ENCODE data around the gene GNAS-AS1. TPM values are rescaled to one million over a fixed set of nuclear protein-coding genes. Genes with fewer than 3 reads are reported as not detected.

The GNAS-AS1 gene
- total RNA-seq, 1 donor from 2014 or later = 1.4 TPM

- no peaks in the 10 kb centered on the region for H3K27me3 Mint-ChIP-seq
- H3K4me1 Mint-ChIP-seq = peaks cover 21% of the 10 kb centered on the region
- intact Hi-C loops (cut with micrococcal nuclease) = no loop called here
- ATAC-seq (ENCODE audit: low read depth) = no peak
- H3K4me3 Mint-ChIP-seq = peak overlapping the region; percentile 84
- ChIA-PET CTCF (no interaction called here), POLR2A (interaction anchor here (0.6 to 4.2 kb wide), 3 partner anchors 55 to 235 kb away, joined by 4 to 75 read pairs (median 28); partner anchors contain the start of gene ATP5F1E)
- TF ChIP-seq, protein P1, sequence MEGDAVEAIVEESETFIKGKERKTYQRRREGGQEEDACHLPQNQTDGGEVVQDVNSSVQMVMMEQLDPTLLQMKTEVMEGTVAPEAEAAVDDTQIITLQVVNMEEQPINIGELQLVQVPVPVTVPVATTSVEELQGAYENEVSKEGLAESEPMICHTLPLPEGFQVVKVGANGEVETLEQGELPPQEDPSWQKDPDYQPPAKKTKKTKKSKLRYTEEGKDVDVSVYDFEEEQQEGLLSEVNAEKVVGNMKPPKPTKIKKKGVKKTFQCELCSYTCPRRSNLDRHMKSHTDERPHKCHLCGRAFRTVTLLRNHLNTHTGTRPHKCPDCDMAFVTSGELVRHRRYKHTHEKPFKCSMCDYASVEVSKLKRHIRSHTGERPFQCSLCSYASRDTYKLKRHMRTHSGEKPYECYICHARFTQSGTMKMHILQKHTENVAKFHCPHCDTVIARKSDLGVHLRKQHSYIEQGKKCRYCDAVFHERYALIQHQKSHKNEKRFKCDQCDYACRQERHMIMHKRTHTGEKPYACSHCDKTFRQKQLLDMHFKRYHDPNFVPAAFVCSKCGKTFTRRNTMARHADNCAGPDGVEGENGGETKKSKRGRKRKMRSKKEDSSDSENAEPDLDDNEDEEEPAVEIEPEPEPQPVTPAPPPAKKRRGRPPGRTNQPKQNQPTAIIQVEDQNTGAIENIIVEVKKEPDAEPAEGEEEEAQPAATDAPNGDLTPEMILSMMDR (IDR thresholded peaks at IDR 0.05) = no peak
- H3K36me3 Mint-ChIP-seq (ENCODE audit: low read depth) = peaks cover 8% of the 10 kb centered on the region
- DNase-seq = no peak
- no peaks in the 10 kb centered on the region for H3K9me3 Mint-ChIP-seq
- H3K27ac Mint-ChIP-seq = peak overlapping the region; percentile 59
Observed at GRCh38 chr20:58888103-58888502, 37.4 kb upstream of the GNAS-AS1 start.

DNA sequence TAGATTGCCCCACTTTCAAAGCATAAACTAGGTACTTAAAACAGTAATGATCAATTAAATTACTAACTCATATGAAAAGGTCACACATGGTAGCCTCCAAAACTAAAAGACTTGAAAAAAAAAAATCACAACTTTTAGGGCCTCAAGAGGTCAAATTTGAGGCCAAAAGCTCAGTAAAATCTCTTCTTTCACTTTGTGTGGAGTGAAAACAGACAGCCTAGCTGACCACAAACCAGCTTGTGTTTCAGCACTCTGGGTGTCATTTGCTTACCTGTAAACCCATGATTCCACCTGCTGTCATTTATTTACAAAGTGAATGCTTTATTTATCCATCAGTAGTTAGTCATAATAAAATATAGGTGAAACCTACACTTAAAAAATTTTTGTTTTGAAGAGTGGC lies 35.8 kb upstream of the GNAS-AS1 start:
- peak overlapping the region; percentile 18 for H3K27ac Mint-ChIP-seq
- H3K4me1 Mint-ChIP-seq = peaks cover 16% of the 10 kb centered on the region
- intact Hi-C loops (cut with micrococcal nuclease) = no loop called here
- ATAC-seq (ENCODE audit: low read depth) (no peak), DNase-seq (no peak)
- H3K4me3 Mint-ChIP-seq = no peak overlapping the region
- H3K36me3 Mint-ChIP-seq (ENCODE audit: low read depth) = peaks cover 2% of the 10 kb centered on the region
- TF ChIP-seq, protein P1 (IDR thresholded peaks at IDR 0.05) = no peak
- POLR2A ChIA-PET = interaction anchor here (0.9 kb wide), 2 partner anchors 95 to 146 kb away, joined by 4 to 11 read pairs; partner anchors contain the start of gene ATP5F1E
- H3K27me3 Mint-ChIP-seq = no peaks in the 10 kb centered on the region
- no peaks in the 10 kb centered on the region for H3K9me3 Mint-ChIP-seq
- CTCF ChIA-PET = no interaction called here

DNA sequence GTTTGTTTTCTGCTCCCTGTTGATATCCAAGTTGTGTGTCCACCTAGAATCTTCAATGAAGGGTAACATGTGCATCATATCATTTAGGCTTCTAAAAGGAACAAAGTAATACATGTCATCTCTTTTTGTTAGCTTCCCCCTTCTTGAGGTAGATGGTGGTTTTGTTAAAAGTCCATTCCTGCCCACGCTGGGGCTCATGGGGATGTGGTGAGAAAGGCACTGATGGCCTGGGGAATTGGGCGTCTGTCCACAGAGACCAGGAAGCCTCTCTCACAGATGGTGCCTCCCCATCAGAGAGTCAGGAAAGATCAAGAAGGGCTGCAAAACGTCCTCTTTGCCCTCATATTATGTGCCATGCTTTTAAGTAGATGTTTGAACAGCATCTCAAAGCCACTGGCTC lies 34.3 kb upstream of the GNAS-AS1 start:
- Mint-ChIP-seq H3K27ac (no peak overlapping the region), H3K36me3 (ENCODE audit: low read depth) (no peaks in the 10 kb centered on the region), H3K4me3 (no peak overlapping the region), H3K9me3 (no peaks in the 10 kb centered on the region), H3K27me3 (no peaks in the 10 kb centered on the region), H3K4me1 (peaks cover 16% of the 10 kb centered on the region)
- intact Hi-C loops (cut with micrococcal nuclease) = no loop called here
- TF ChIP-seq, protein P1 (IDR thresholded peaks at IDR 0.05) = no peak
- ChIA-PET CTCF (no interaction called here), POLR2A (no interaction called here)
- no peak for DNase-seq
- no peak for ATAC-seq (ENCODE audit: low read depth)

DNA sequence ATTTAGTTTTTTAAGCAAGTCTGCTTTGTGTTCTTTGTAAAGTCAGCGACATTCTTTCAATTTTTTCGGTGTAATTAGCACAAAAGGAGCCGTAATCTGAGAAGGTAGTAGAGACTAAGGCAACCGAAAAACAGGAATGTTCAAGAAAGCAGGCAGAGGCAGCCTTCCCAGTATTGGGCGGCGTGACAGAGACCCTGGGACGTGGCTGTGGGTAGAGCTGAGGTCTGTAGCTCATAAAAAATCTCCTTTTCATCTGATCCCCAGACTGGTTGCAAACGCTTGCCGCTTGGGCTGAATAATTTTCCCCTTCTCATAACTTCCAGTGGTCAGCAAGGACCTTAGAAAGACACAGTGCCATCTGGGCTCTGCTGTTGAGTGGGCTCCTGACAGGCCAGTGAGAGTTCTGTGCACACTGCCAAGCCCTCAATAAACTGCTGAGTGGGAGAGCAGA lies 32.6 kb upstream of the GNAS-AS1 start:
- intact Hi-C loops (cut with micrococcal nuclease) = no loop called here
- Mint-ChIP-seq H3K27me3 (no peaks in the 10 kb centered on the region), H3K36me3 (ENCODE audit: low read depth) (no peaks in the 10 kb centered on the region), H3K4me1 (peaks cover 16% of the 10 kb centered on the region), H3K4me3 (no peak overlapping the region), H3K27ac (no peak overlapping the region), H3K9me3 (no peaks in the 10 kb centered on the region)
- ATAC-seq (ENCODE audit: low read depth) (no peak), DNase-seq (no peak)
- ChIA-PET POLR2A (interaction anchor here (0.6 kb wide), 1 partner anchor 15 kb away, joined by 3 read pairs; no protein-coding TSS in a partner anchor), CTCF (interaction anchor here (1.2 kb wide), 1 partner anchor 11 kb away, joined by 3 read pairs; no protein-coding TSS in a partner anchor)
- TF ChIP-seq, protein P1 (IDR thresholded peaks at IDR 0.05) = no peak

GRCh38 chr20:58882704-58883089 lies 32.0 kb upstream of the GNAS-AS1 start:
- Mint-ChIP-seq H3K27ac (no peak overlapping the region), H3K27me3 (no peaks in the 10 kb centered on the region), H3K4me1 (peaks cover 11% of the 10 kb centered on the region), H3K9me3 (no peaks in the 10 kb centered on the region), H3K36me3 (ENCODE audit: low read depth) (no peaks in the 10 kb centered on the region), H3K4me3 (no peak overlapping the region)
- intact Hi-C loops (cut with micrococcal nuclease) = no loop called here
- ChIA-PET POLR2A (interaction anchor here (1.3 kb wide), 1 partner anchor 150 kb away, joined by 3 read pairs; the partner anchor contains the start of gene ATP5F1E), CTCF (no interaction called here)
- DNase-seq (no peak), ATAC-seq (ENCODE audit: low read depth) (no peak)
- TF ChIP-seq, protein P1 (IDR thresholded peaks at IDR 0.05) = no peak

Measured in activated B cell treated with CpG ODN at 0.5 μM for 24 hours (primary cell).